Keratinocyte (primary cell): ENCODE data around the gene PARVA. TPM values are rescaled to one million over a fixed set of nuclear protein-coding genes. Genes with fewer than 3 reads are reported as not detected.

ENCODE experiments used
- DNase-seq: peaks from one replicate; pipeline ENCODE4 v3.0.0-alpha.2; 2011; ENCODE audit warnings: low read depth, missing footprints, low spot score
- FAIRE-seq: peaks from 2 replicates; lab custom pipeline; 2011; peaks lifted over from hg19 to GRCh38; lab: Jason Lieb, UNC
- H2AFZ ChIP-seq: 2 replicates; pipeline ENCODE4 v1.6.0; 2012; ENCODE audit warnings: low read length, control low read depth, inconsistent platforms; ENCODE audit not compliant: control insufficient read depth
- H3K27ac ChIP-seq: 2 replicates; pipeline ENCODE4 v1.5.1; 2011; ENCODE audit warnings: low read length; ENCODE audit not compliant: control insufficient read depth, insufficient read depth
- H3K27me3 ChIP-seq: 3 replicates; pipeline ENCODE4 v1.6.0; 2011; ENCODE audit warnings: low read length; ENCODE audit not compliant: control insufficient read depth, insufficient read depth; ENCODE audit errors: extremely low read depth
- H3K36me3 ChIP-seq, 2 experiments: 2 replicates in 1 of 2; 3 replicates in 1 of 2; pipeline ENCODE4 v1.5.1; 2011; ENCODE audit warnings: low read length in 2 of 2, mild to moderate bottlenecking in 1 of 2; ENCODE audit not compliant: control insufficient read depth in 2 of 2, insufficient read depth in 2 of 2; ENCODE audit errors: extremely low read depth in 1 of 2
- H3K4me1 ChIP-seq: 3 replicates; pipeline ENCODE4 v1.5.1; 2011; ENCODE audit warnings: low read length; ENCODE audit not compliant: control insufficient read depth, insufficient read depth; ENCODE audit errors: extremely low read depth
- H3K4me2 ChIP-seq: 3 replicates; pipeline ENCODE4 v1.6.0; 2011; ENCODE audit warnings: low read depth, low read length; ENCODE audit not compliant: control insufficient read depth, insufficient read depth; ENCODE audit errors: extremely low read depth
- H3K4me3 ChIP-seq, 3 experiments: fragments of 200-600 bp in 1 of 3; sonication (generic) in 1 of 3; 2 replicates in 2 of 3; 3 replicates in 1 of 3; pipeline ENCODE4 v1.5.1; 2011 to 2016; ENCODE audit warnings: low read length in 3 of 3, mild to moderate bottlenecking in 3 of 3, control low read depth in 2 of 3, inconsistent platforms in 1 of 3, low read depth in 1 of 3, mixed read lengths in 1 of 3, mixed run types in 1 of 3, moderate library complexity in 1 of 3; ENCODE audit not compliant: control insufficient read depth in 2 of 3, insufficient read depth in 2 of 3; ENCODE audit errors: extremely low read depth in 1 of 3
- H3K79me2 ChIP-seq: 2 replicates; pipeline ENCODE4 v1.6.0; 2012; ENCODE audit warnings: low read length; ENCODE audit not compliant: control insufficient read depth, insufficient read depth
- H3K9ac ChIP-seq: 3 replicates; pipeline ENCODE4 v1.6.0; 2011; ENCODE audit warnings: low read length; ENCODE audit not compliant: control insufficient read depth, insufficient read depth; ENCODE audit errors: extremely low read depth
- H3K9me1 ChIP-seq: 3 replicates; pipeline ENCODE4 v1.6.0; 2011; ENCODE audit warnings: low read length; ENCODE audit not compliant: control insufficient read depth, insufficient read depth; ENCODE audit errors: extremely low read depth
- H3K9me3 ChIP-seq: 2 replicates; pipeline ENCODE4 v1.5.1; 2012; ENCODE audit warnings: low read depth, low read length; ENCODE audit not compliant: control insufficient read depth
- H4K20me1 ChIP-seq: 3 replicates; pipeline ENCODE4 v1.6.0; 2011; ENCODE audit warnings: low read length; ENCODE audit not compliant: control insufficient read depth, insufficient read depth; ENCODE audit errors: extremely low read depth
- EZH2 ChIP-seq: IDR thresholded peaks from one replicate; pipeline ENCODE4 v1.6.1; 2012; ENCODE audit warnings: inconsistent platforms, mild to moderate bottlenecking, low read length, moderate library complexity
- dilution Hi-C: fragments of 300-500 bp; cut with MboI; formaldehyde crosslinking; loops from one replicate; pipeline ENCODE4 v1.7.0; 2020; ENCODE audit warnings: low sequenced_read_pairs; ENCODE audit not compliant: extremely low pct_ligation_motif_present
- polyA plus RNA-seq, 5 experiments: library from polyadenylated mRNA; depleted of rRNA in 3 of 5; stranded (reverse) in 3 of 5; stranded (forward) in 1 of 5; unstranded in 1 of 5; fragments of >200 nt; gene quantifications; 1 replicate in 1 of 5; 2 replicates in 3 of 5; 3 replicates in 1 of 5; pipeline versions ENCODE4 v1.2.1 to v1.2.3, GENCODE V29; 2011 to 2012; ENCODE audit warnings: missing spikeins in 2 of 5, low read depth in 1 of 5, low replicate concordance in 1 of 5
- TF ChIP-seq, protein P1 (sequence below), 3 experiments: IDR thresholded peaks in 1 of 3; conservative IDR thresholded peaks in 1 of 3; optimal IDR thresholded peaks in 1 of 3; 2 replicates in 2 of 3; 3 replicates in 1 of 3; pipeline versions ENCODE3 to v1.5.1; 2011; ENCODE audit warnings: low read length in 3 of 3, mild to moderate bottlenecking in 3 of 3, moderate library complexity in 2 of 3, control low read depth in 1 of 3, inconsistent platforms in 1 of 3; ENCODE audit not compliant: insufficient read depth in 2 of 3; ENCODE audit errors: extremely low read depth in 1 of 3

PARVA gene
- polyA plus RNA-seq, 1 donor (not counting 4 experiments of a cell fraction or from before 2014, with no cell fraction given), result 28.9 TPM

DNA sequence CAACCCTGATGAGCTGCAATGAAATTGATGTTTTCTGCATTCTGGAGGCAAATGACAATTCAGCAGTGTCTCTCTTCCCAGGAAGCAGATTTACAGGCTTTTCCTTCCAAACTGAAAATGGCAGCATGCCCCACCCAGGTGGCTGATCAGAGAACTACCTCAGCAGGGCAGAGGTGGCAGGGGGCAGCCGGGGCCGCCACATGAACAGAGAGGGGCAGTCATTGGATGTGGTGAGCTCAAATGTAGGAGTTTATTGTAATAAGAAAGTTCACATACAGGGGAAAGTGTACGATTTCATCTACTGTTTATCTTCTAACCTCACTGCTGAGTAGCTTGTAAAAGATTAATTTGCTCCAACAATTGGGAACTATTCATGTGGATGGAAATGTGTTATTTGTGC lies 15.7 kb upstream of the PARVA start:
- no peak overlapping the region for H3K4me3 ChIP-seq
- no peak overlapping the region for H3K27ac ChIP-seq
- H3K9me3 ChIP-seq, result no peaks in the 10 kb centered on the region
- no peaks in the 10 kb centered on the region for H3K79me2 ChIP-seq
- H3K27me3 ChIP-seq, result no peaks in the 10 kb centered on the region
- no peaks in the 10 kb centered on the region for H3K4me1 ChIP-seq
- no peak for TF ChIP-seq EZH2
- TF ChIP-seq, protein P1, sequence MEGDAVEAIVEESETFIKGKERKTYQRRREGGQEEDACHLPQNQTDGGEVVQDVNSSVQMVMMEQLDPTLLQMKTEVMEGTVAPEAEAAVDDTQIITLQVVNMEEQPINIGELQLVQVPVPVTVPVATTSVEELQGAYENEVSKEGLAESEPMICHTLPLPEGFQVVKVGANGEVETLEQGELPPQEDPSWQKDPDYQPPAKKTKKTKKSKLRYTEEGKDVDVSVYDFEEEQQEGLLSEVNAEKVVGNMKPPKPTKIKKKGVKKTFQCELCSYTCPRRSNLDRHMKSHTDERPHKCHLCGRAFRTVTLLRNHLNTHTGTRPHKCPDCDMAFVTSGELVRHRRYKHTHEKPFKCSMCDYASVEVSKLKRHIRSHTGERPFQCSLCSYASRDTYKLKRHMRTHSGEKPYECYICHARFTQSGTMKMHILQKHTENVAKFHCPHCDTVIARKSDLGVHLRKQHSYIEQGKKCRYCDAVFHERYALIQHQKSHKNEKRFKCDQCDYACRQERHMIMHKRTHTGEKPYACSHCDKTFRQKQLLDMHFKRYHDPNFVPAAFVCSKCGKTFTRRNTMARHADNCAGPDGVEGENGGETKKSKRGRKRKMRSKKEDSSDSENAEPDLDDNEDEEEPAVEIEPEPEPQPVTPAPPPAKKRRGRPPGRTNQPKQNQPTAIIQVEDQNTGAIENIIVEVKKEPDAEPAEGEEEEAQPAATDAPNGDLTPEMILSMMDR (optimal IDR thresholded peaks at IDR 0.05 in 1 of 3, IDR thresholded peaks at IDR 0.05 in 1 of 3, conservative IDR thresholded peaks at IDR 0.05 in 1 of 3; ENCODE audit: extremely low read depth in 1 of 3, insufficient read depth in 2 of 3, low read length in 3 of 3), result no peak
- dilution Hi-C loops, result no loop called here
- H3K9ac ChIP-seq, result no peak overlapping the region
- H2AFZ ChIP-seq, result no peak overlapping the region
- no peak overlapping the region for H3K4me2 ChIP-seq
- peaks cover 9 to 11% of the 10 kb centered on the region in 2 experiments for H3K36me3 ChIP-seq
- no peak for FAIRE-seq
- H3K9me1 ChIP-seq, result no peaks in the 10 kb centered on the region
- no peak for DNase-seq
- H4K20me1 ChIP-seq, result no peaks in the 10 kb centered on the region

DNA sequence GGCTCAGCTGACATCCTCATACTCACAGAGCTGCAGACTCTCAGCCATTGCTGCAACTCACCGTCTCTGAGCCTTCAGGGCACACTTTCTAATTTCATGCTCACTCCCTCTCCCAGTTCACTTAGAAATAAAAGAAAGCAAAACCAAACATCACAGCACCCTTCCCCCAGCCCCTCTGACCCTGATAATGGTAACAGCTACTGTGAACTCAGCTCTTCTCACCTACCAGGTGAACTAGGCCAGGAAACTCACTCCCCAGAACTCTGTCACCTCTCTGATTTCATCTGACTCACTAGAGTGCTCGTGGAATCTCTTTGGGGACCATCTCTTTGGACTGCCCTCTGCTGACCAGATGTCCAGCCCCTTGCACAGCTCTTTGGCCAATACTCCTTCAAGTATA lies 14.5 kb upstream of the PARVA start:
- H3K27me3 ChIP-seq, result no peaks in the 10 kb centered on the region
- no peaks in the 10 kb centered on the region for H3K9me1 ChIP-seq
- H2AFZ ChIP-seq, result no peak overlapping the region
- H4K20me1 ChIP-seq, result no peaks in the 10 kb centered on the region
- no peaks in the 10 kb centered on the region for H3K9me3 ChIP-seq
- TF ChIP-seq, protein P1 (optimal IDR thresholded peaks at IDR 0.05 in 1 of 3, IDR thresholded peaks at IDR 0.05 in 1 of 3, conservative IDR thresholded peaks at IDR 0.05 in 1 of 3; ENCODE audit: extremely low read depth in 1 of 3, insufficient read depth in 2 of 3, low read length in 3 of 3), result no peak
- TF ChIP-seq EZH2, result no peak
- H3K9ac ChIP-seq, result no peak overlapping the region
- H3K27ac ChIP-seq, result no peak overlapping the region
- DNase-seq (no peak), FAIRE-seq (no peak)
- H3K4me1 ChIP-seq, result no peaks in the 10 kb centered on the region
- H3K4me2 ChIP-seq, result no peak overlapping the region
- peaks cover 4 to 8% of the 10 kb centered on the region in 2 experiments for H3K36me3 ChIP-seq
- dilution Hi-C loops, result no loop called here
- H3K4me3 ChIP-seq, result no peak overlapping the region
- no peaks in the 10 kb centered on the region for H3K79me2 ChIP-seq
